ENCODE results near the gene SOCS6. TPM values are rescaled to one million over a fixed set of nuclear protein-coding genes. Genes with fewer than 3 reads are reported as not detected.

The SOCS6 gene
- total RNA-seq, 2 experiments from 2014 or later, result 2.1 TPM

- ChIA-PET POLR2A (no interaction called here), CTCF (no interaction called here)
- DNase-seq, result no peak
- H3K4me1 Mint-ChIP-seq, result no peaks in the 10 kb centered on the region
- no peak overlapping the region for H3K27ac Mint-ChIP-seq
- no peaks in the 10 kb centered on the region for H3K36me3 Mint-ChIP-seq (ENCODE audit: low read depth)
- H3K9me3 Mint-ChIP-seq, result no peaks in the 10 kb centered on the region
- H3K4me3 Mint-ChIP-seq, result no peak overlapping the region
- H3K27me3 Mint-ChIP-seq, result no peaks in the 10 kb centered on the region
These were observed 32.8 kb downstream of the SOCS6 start for GRCh38 chr18:70321616-70322015.

DNA sequence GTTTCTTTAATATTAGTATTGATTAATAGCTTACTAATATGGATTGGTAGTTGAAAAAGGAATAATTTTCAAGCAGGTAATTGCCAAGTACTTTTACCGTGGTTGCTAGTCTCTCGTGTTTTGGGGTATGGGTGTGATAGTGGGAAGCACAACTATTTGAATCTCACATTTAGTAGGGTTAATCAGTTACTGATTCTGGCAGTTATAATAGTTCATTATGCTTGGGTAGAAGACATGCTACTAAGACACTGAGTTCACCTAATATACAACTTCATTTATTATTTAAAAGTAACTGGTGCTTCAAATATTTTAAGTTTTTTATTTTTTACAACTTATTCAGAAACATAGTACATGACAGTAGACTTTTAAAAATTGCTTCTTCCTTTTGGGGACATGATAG, 33.5 kb downstream of the SOCS6 start:
- CTCF ChIA-PET, result no interaction called here
- H3K27me3 Mint-ChIP-seq, result no peaks in the 10 kb centered on the region

DNA sequence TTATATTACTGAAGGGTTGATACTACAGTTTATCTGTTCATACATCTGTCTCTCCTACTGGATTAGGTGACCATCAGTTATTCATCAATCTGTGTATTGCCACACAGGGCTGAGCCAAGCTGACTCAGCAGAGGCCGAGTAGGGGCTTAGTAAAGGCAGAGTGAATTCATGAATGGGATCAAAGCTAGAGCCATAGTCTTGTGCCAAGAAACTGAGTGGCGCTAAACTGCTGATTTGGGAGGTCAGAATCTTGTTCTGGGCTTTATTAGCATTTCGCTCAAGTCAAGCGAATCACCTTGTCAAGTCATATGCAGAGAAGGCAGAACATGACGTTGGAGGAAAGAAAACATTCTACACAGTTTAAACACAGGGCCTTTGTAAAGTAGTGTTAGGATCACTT, 34.1 kb downstream of the SOCS6 start:
- H3K27me3 Mint-ChIP-seq, result no peaks in the 10 kb centered on the region
- no peak for DNase-seq
- H3K36me3 Mint-ChIP-seq (ENCODE audit: low read depth), result no peaks in the 10 kb centered on the region
- ChIA-PET POLR2A (no interaction called here), CTCF (no interaction called here)
- H3K27ac Mint-ChIP-seq, result no peak overlapping the region
- no peaks in the 10 kb centered on the region for H3K4me1 Mint-ChIP-seq
- H3K4me3 Mint-ChIP-seq, result no peak overlapping the region
- no peaks in the 10 kb centered on the region for H3K9me3 Mint-ChIP-seq

More for the DNA sequence above, 33.5 kb downstream of the SOCS6 start:
- Mint-ChIP-seq H3K4me1 (no peaks in the 10 kb centered on the region), H3K27ac (no peak overlapping the region), H3K36me3 (ENCODE audit: low read depth) (no peaks in the 10 kb centered on the region), H3K9me3 (no peaks in the 10 kb centered on the region), H3K4me3 (no peak overlapping the region)
- POLR2A ChIA-PET, result no interaction called here
- DNase-seq, result no peak

DNA sequence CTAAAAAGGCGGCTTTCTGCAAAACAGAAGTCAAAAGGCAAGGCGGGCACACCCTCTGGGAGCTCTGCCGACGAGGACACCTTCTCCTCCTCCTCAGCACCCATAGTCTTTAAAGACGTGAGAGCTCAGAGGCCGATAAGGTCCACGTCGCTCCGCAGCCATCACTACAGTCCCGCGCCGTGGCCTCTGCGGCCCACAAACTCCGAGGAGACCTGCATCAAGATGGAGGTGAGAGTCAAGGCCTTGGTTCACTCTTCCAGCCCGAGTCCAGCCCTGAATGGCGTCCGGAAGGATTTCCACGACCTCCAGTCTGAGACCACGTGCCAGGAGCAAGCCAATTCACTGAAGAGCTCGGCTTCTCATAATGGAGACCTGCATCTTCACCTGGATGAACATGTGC, 36.1 kb downstream of the SOCS6 start:
- Mint-ChIP-seq H3K27ac (no peak overlapping the region), H3K4me3 (no peak overlapping the region), H3K27me3 (no peaks in the 10 kb centered on the region), H3K9me3 (no peaks in the 10 kb centered on the region), H3K36me3 (ENCODE audit: low read depth) (no peaks in the 10 kb centered on the region), H3K4me1 (peaks cover 1% of the 10 kb centered on the region)
- POLR2A ChIA-PET, result no interaction called here
- CTCF ChIA-PET, result no interaction called here
- DNase-seq, result no peak

- no peak for DNase-seq
- Mint-ChIP-seq H3K27ac (no peak overlapping the region), H3K4me1 (peaks cover 1% of the 10 kb centered on the region), H3K9me3 (no peaks in the 10 kb centered on the region), H3K4me3 (no peak overlapping the region), H3K36me3 (ENCODE audit: low read depth) (no peaks in the 10 kb centered on the region), H3K27me3 (no peaks in the 10 kb centered on the region)
- POLR2A ChIA-PET, result no interaction called here
- CTCF ChIA-PET, result no interaction called here
These were observed 37.4 kb downstream of the SOCS6 start for GRCh38 chr18:70326255-70326654.

DNA sequence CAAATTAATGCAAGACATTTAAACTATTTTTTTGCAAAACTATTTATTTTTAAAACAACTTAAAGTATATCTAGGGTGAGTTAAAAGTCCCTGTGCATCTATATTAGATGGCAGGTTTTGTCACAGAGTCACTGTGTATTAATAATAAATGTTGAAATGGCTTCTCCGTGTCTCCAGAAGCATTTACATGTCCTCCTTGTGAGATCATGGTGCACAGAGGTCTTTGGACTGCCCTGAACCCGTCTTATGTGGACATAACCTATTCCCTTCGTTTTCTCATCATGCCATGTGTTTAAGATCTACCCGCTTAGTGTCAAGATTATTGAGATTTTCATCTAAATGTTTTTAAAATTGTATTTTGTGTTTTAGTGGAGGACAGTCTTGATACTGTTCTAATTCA, 39.3 kb downstream of the SOCS6 start:
- H3K4me3 Mint-ChIP-seq, result no peak overlapping the region
- ChIA-PET CTCF (no interaction called here), POLR2A (no interaction called here)
- no peak for DNase-seq
- no peaks in the 10 kb centered on the region for H3K9me3 Mint-ChIP-seq
- H3K36me3 Mint-ChIP-seq (ENCODE audit: low read depth), result no peaks in the 10 kb centered on the region
- H3K4me1 Mint-ChIP-seq, result peaks cover 1% of the 10 kb centered on the region
- no peaks in the 10 kb centered on the region for H3K27me3 Mint-ChIP-seq
- no peak overlapping the region for H3K27ac Mint-ChIP-seq

GRCh38 chr18:70329071-70329470, 40.2 kb downstream of the SOCS6 start:
- Mint-ChIP-seq H3K4me3 (no peak overlapping the region), H3K27ac (no peak overlapping the region), H3K36me3 (ENCODE audit: low read depth) (no peaks in the 10 kb centered on the region)

GRCh38 chr18:70330887-70331286, 42.0 kb downstream of the SOCS6 start:
- Mint-ChIP-seq H3K27ac (no peak overlapping the region), H3K27me3 (no peaks in the 10 kb centered on the region), H3K4me3 (no peak overlapping the region), H3K36me3 (ENCODE audit: low read depth) (no peaks in the 10 kb centered on the region), H3K4me1 (peaks cover 1% of the 10 kb centered on the region), H3K9me3 (no peaks in the 10 kb centered on the region)
- ChIA-PET POLR2A (no interaction called here), CTCF (interaction anchor here (0.6 kb wide), 1 partner anchor 1470 kb away, joined by 4 read pairs; no protein-coding TSS in a partner anchor)
- no peak for DNase-seq

More at GRCh38 chr18:70329071-70329470, 40.2 kb downstream of the SOCS6 start:
- CTCF ChIA-PET, result no interaction called here
- POLR2A ChIA-PET, result no interaction called here
- H3K27me3 Mint-ChIP-seq, result no peaks in the 10 kb centered on the region
- no peaks in the 10 kb centered on the region for H3K9me3 Mint-ChIP-seq
- H3K4me1 Mint-ChIP-seq, result peaks cover 1% of the 10 kb centered on the region
- DNase-seq, result no peak

DNA sequence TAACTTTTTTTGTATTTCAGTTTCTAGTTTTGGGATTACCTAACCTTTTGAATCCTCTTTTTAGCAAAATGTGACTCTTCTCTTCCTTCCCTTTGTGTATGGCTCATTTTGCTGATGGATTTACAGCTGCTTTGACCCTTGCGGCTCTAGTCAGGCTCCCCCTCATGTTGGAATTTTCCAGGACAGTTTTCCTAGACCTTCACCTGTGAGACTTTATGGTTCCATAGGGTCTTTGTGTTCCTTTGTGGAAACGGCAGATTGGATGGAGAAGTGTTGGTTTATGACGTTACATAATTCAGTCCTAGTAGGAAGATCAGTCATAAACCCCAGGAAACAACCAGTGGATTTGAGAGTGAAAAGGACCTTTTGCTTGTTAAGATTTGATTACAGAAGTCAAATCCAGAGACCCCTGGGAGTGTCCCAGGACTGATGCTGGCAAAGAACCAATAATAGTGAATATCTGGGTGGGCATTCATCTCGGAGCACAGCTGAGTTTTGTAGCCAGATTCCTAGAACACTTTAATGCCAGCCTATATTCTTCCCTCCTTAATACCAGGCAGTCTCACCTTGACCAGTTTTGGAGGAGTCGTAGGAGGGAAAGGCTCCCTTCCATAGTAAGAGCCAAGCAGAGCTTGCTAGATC, 42.7 kb downstream of the SOCS6 start:
- POLR2A ChIA-PET, result no interaction called here
- no peaks in the 10 kb centered on the region for H3K9me3 Mint-ChIP-seq
- peaks cover 1% of the 10 kb centered on the region for H3K4me1 Mint-ChIP-seq
- no peaks in the 10 kb centered on the region for H3K27me3 Mint-ChIP-seq
- no peak overlapping the region for H3K4me3 Mint-ChIP-seq
- CTCF ChIA-PET, result interaction anchor here (0.6 kb wide), 1 partner anchor 1471 kb away, joined by 4 read pairs; no protein-coding TSS in a partner anchor
- H3K36me3 Mint-ChIP-seq (ENCODE audit: low read depth), result no peaks in the 10 kb centered on the region
- no peak overlapping the region for H3K27ac Mint-ChIP-seq
- no peak for DNase-seq

DNA sequence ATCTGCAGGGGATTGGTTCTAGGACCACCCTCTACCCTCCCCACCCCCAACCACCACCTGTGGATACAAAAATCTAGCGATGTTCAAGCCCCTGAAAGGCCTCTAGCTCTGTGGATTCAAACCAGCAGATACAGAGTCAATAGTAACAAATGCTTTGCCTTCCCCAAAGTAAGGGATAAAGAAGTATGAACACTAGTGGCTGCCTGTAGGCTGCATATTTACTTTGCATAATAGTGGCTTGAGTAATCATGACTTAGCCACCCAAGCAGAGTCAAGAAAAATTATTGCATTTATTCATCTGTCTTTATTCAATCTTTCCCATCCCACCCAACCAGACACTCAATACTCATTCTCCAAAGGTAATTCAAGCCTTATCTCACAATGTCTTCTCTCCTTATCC, 43.8 kb downstream of the SOCS6 start:
- Mint-ChIP-seq H3K27me3 (no peaks in the 10 kb centered on the region), H3K27ac (no peak overlapping the region), H3K4me3 (no peak overlapping the region), H3K9me3 (no peaks in the 10 kb centered on the region), H3K36me3 (ENCODE audit: low read depth) (no peaks in the 10 kb centered on the region), H3K4me1 (peaks cover 1% of the 10 kb centered on the region)
- no peak for DNase-seq
- CTCF ChIA-PET, result no interaction called here
- POLR2A ChIA-PET, result no interaction called here

GRCh38 chr18:70333316-70333715, 44.5 kb downstream of the SOCS6 start:
- peaks cover 1% of the 10 kb centered on the region for H3K4me1 Mint-ChIP-seq
- POLR2A ChIA-PET, result no interaction called here
- no peaks in the 10 kb centered on the region for H3K27me3 Mint-ChIP-seq
- H3K4me3 Mint-ChIP-seq, result no peak overlapping the region
- no peaks in the 10 kb centered on the region for H3K36me3 Mint-ChIP-seq (ENCODE audit: low read depth)
- no peak for DNase-seq
- CTCF ChIA-PET, result no interaction called here
- H3K27ac Mint-ChIP-seq, result no peak overlapping the region
- no peaks in the 10 kb centered on the region for H3K9me3 Mint-ChIP-seq

- Mint-ChIP-seq H3K9me3 (no peaks in the 10 kb centered on the region), H3K4me3 (no peak overlapping the region), H3K27ac (no peak overlapping the region), H3K36me3 (ENCODE audit: low read depth) (no peaks in the 10 kb centered on the region), H3K4me1 (peaks cover 1% of the 10 kb centered on the region), H3K27me3 (no peaks in the 10 kb centered on the region)
- ChIA-PET POLR2A (no interaction called here), CTCF (no interaction called here)
- no peak for DNase-seq
These were observed 44.9 kb downstream of the SOCS6 start for GRCh38 chr18:70333757-70334156.

- Mint-ChIP-seq H3K4me3 (no peak overlapping the region), H3K4me1 (no peaks in the 10 kb centered on the region), H3K27ac (no peak overlapping the region), H3K9me3 (no peaks in the 10 kb centered on the region), H3K27me3 (no peaks in the 10 kb centered on the region), H3K36me3 (ENCODE audit: low read depth) (no peaks in the 10 kb centered on the region)
- ChIA-PET POLR2A (no interaction called here), CTCF (no interaction called here)
- DNase-seq, result no peak
These were observed 45.4 kb downstream of the SOCS6 start for GRCh38 chr18:70334264-70334663.

- Mint-ChIP-seq H3K4me1 (no peaks in the 10 kb centered on the region), H3K27me3 (no peaks in the 10 kb centered on the region), H3K36me3 (ENCODE audit: low read depth) (no peaks in the 10 kb centered on the region), H3K4me3 (no peak overlapping the region), H3K27ac (no peak overlapping the region), H3K9me3 (no peaks in the 10 kb centered on the region)
- ChIA-PET POLR2A (no interaction called here), CTCF (no interaction called here)
- no peak for DNase-seq
These were observed 46.0 kb downstream of the SOCS6 start for GRCh38 chr18:70334728-70335329.
